HG02885 (cell line): Measurements from ENCODE around the gene SHROOM2.

Experiments
- ATAC-seq: cut with Tn5 transposase; IDR thresholded peaks from one replicate; pipeline ENCODE4 v1.9.1; 2021; ENCODE audit warnings: mild to moderate bottlenecking; ENCODE audit not compliant: unreplicated experiment, poor library complexity

Gene SHROOM2

DNA sequence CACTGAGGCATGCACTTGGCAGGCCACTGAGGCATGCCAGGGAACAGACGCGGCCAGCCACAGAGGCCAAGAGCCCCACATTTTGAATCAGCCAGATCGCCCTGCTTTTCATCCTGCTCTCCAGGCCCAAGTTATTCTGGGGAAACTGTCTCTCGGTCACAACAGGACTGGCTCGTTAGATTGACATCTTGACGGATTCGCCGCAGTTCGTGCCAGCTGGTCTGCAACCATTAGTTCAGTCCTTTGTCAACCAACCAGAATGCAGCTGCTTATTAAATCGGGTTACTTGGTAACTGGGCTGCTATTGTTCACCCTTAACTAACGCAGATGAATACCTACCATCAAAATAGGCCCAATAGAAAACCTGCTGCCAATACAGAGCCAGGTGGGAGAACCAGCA, 197.6 kb downstream of the SHROOM2 start:
- no peak for ATAC-seq

- no peak for ATAC-seq
Observed at GRCh38 chrX:9988762-9989161, 202.5 kb downstream of the SHROOM2 start.

DNA sequence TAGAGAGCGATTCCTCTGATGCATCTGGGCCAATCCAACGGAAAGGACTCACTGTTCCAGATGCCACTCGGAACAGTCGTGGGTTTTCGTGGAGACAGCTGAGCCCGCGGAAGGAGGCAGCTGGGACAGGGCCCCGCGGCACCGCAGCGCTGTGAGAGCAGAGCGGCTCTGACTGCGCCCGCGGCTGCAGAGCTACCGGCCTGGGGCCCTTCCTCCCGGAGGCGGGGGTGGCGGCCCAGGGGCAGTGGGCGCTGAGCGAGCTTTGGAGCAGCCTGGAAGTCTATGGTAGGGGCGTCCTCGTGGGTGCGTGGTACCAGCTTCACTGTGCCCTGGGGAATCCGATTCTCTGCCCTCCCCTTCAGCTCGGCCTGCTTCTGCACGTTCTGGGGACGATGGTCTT, 205.8 kb downstream of the SHROOM2 start:
- ATAC-seq = no peak

DNA sequence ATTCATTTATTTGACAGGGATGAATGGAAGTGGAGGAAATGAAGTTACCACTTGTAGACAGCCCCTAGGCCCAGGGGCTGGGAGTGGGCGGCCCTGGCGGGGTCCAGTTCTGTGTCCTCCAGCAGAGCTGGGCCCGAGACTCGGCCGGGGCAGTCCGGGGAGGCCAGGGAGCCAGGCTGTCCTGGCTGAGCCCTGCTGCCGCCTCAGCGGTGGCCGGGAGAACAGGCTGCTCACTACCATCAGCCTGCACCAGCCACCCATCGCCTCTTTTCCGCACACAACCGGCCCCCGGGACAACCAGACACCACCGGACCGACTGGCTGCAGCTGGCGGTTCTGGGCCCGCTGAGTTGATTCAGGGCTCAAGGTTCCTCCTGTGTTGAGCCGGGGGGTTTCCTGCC, 206.5 kb downstream of the SHROOM2 start:
- no peak for ATAC-seq

DNA sequence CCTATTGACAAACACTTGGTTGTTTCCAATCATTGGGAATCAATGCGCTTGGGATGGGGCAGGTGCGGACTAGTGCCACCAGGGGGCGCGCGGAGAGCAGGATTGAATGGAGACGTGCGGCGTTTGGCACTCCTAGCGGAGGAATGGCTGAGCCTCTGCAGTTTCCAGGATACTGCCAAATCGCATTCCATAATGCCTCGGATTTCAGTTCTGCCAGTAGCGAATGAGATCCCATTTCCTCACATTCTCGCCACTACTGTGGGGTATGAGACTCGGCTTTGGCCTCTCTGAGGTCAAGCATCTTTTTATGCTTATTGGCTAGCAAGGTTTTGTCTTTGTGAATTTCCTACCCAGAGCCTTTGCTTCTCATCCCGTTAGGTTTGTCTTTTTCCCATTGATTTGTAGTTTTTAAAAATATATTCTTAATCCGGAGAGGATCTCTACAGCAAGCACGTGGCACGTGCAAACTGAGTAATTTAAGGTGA, 209.7 kb downstream of the SHROOM2 start:
- peak; percentile 84 for ATAC-seq

- no peak for ATAC-seq
Observed at GRCh38 chrX:9997041-9997440, 210.8 kb downstream of the SHROOM2 start.

DNA sequence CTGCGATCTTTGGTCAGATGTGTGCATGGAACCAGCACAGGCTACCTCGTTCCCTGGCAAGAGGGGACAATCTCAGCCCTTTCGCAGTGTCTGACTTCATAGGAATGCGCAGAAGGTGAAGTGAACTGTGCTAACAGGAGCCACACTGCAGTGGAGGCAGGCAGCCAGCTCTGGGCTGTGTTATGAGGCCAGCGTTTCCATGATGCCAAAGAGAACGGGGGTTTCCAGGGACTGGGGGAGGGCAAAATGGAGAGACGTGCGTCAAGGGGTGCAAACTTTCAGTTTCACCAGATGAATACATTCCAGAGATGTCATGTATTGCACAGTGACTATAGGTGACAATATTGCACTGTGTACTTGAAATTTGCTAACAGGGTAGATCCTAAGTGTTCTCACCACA, 211.3 kb downstream of the SHROOM2 start:
- peak; percentile 72 for ATAC-seq
